Urinary bladder (tissue), 4 donors: Measurements from ENCODE around the gene OR4E2. TPM values are rescaled to one million over a fixed set of nuclear protein-coding genes. Genes with fewer than 3 reads are reported as not detected.
"Not testable (repeated sequence)": the region's sequence is repeated elsewhere in the genome, so short reads cannot be mapped to it uniquely, and the experiment has no call there.

Source experiments
- DNase-seq: peaks from one replicate; pipeline ENCODE4 v3.0.0-alpha.2; 2015; ENCODE audit errors: extremely low spot score
- H3K27ac ChIP-seq: one replicate; pipeline ENCODE4 v1.5.1; 2013; ENCODE audit warnings: low read depth, mild to moderate bottlenecking, moderate library complexity
- H3K36me3 ChIP-seq: one replicate; pipeline ENCODE4 v1.6.1; 2013; ENCODE audit warnings: mild to moderate bottlenecking, moderate library complexity; ENCODE audit not compliant: insufficient read depth
- H3K4me1 ChIP-seq: one replicate; pipeline ENCODE4 v1.6.1; 2013; ENCODE audit warnings: mild to moderate bottlenecking, moderate library complexity; ENCODE audit not compliant: insufficient read depth
- H3K4me3 ChIP-seq: one replicate; pipeline ENCODE4 v1.5.1; 2013; ENCODE audit warnings: low read depth, low read length
- WGBS: extraction: QIAGEN DNeasy Blood & Tissue Kit; methylation state at CpG from one replicate; pipeline ENCODE4 v1.1.7; 2013; 5-methylcytosine and 5-hydroxymethylcytosine counted together
- polyA plus RNA-seq: library from polyadenylated mRNA; stranded (reverse); fragments of 200-250 nt; gene quantifications from one replicate; pipeline ENCODE4 v1.2.3, GENCODE V29; 2013
- total RNA-seq: library from RNA; depleted of rRNA; stranded (reverse); fragments of >200 nt; gene quantifications from one replicate; pipeline ENCODE4 v1.2.3, GENCODE V29; 2014
- donor health status: healthy with polysubstance abuse.
- donor health status: healthy.

Gene OR4E2
- total and polyA plus RNA-seq, 2 donors, result not detected

DNA sequence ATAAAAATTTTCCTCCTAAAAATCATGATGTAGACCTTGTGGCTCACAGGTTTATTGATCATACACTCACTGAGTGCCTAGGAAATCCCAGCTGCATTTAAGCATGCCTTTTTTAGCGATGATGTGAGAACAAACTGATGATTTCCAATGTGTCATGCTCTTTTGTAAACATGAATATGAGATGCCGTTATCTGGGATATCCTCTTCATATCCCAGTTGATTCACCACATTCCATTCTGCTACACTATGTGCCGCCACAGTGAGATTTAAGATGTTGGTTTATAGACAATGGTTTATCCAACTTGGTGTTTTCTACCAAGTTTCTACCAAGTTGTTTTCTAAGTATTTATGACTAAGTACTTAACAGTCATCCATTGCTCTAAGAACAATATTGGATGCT is 14.7 kb downstream of the OR4E2 start:
- no peak overlapping the region for H3K4me3 ChIP-seq
- WGBS, result 52% methylated on average over 3 of the region's 3 CpGs
- no peak overlapping the region for H3K27ac ChIP-seq
- DNase-seq, result no peak
- H3K4me1 ChIP-seq, result no peaks in the 10 kb centered on the region
- no peaks in the 10 kb centered on the region for H3K36me3 ChIP-seq

DNA sequence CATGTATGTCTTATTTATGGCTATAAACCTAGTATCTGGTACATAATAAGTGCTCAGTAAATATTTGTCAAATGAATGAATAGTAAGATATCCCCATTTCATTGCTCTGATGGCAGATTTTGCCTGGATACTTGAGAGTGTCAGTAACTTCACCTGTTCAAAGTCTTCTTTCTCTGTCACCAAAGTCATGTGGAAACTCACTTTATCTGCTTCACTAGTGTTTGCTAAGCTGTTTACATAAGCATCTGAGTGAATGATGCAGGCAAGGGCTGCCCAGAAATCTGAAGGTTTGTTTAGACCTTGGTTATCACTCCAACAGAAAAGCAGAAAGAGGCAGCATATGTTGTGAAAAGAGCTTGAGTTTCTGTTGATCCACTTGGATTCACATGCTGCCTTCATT is 15.6 kb downstream of the OR4E2 start:
- DNase-seq, result no peak
- Histone ChIP-seq H3K4me1 (no peaks in the 10 kb centered on the region), H3K36me3 (no peaks in the 10 kb centered on the region), H3K27ac (no peak overlapping the region), H3K4me3 (no peak overlapping the region)

DNA sequence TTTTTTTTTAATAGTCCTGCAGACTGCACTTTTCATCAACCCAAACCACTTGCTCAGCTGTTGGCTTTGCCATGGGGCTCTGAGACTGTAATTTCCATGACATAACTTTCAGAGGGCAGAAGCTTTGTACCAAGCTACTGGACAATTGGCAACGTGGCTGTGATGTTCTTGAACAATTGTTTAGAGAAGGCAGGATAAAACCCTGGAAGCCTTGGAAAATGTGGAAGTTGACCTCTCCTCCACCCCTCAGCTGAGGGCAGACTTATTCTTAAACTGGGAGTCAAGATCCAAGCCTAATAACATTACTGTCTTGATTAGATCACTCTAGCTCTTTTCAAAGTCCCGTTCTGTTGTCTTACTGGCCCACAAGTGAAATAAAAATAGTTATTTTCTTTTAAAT is 17.7 kb downstream of the OR4E2 start:
- no peaks in the 10 kb centered on the region for H3K36me3 ChIP-seq
- 44% methylated on average over 2 of the region's 2 CpGs for WGBS
- H3K4me3 ChIP-seq, result no peak overlapping the region
- no peak for DNase-seq
- H3K27ac ChIP-seq, result no peak overlapping the region
- H3K4me1 ChIP-seq, result no peaks in the 10 kb centered on the region

DNA sequence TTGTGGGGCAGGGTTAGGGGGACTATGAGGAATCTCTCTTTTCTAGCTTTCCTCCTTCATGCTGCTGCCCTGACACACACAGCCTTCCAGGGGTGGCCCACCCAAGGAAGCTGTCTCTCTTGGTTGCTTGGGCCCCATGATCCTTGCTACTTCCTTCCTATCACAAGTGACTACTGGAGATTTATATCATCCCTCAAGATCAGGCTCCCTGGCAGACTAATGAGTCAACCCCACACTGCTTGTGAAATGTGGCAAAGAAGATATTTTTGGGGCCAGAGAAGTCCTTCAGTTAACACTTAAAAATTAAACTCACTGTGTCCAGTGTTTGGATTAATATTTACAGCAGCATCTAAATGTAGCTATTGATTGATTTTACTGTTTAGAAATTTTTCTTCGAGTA is 18.5 kb downstream of the OR4E2 start:
- no peaks in the 10 kb centered on the region for H3K4me1 ChIP-seq
- WGBS, result 76% methylated on average over 1 of the region's 1 CpG
- H3K27ac ChIP-seq, result no peak overlapping the region
- no peak for DNase-seq
- no peak overlapping the region for H3K4me3 ChIP-seq
- no peaks in the 10 kb centered on the region for H3K36me3 ChIP-seq

- no peak for DNase-seq
- Histone ChIP-seq H3K4me3 (no peak within 1 kb of the TSS), H3K4me1 (no peaks in the 10 kb centered on the region), H3K27ac (no peak within 1 kb of the TSS), H3K36me3 (no peaks in the 10 kb centered on the region)
- 90% methylated on average over 1 of the region's 1 CpG for WGBS
These were observed 20.1 kb downstream of the OR4E2 start, which contains the start of gene OR4E1 for GRCh38 chr14:21673718-21674117. TSS of gene OR4E1 (minus strand) at chr14:21673818. CDS start at chr14:21670935, 2,883 bp downstream.

DNA sequence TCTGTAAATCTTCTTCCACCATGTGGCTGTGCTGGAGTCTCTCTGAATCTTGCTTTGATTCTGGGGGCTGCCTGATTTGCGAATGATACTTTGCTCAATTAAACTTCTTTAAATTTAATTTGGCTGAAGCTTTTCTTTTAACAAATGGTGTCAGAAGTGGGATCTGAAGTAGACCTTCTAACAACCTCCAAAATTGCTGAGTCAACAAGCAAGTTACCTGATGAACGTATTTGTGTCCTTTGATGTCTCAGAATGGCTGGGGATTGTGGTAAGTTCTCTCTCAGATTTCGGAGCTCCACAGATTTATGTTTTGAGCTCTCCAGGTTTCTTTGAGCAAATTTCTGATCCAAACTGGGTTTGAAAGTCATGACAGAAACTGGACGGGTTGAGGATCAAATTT is 21.9 kb downstream of the OR4E2 start:
- H3K4me1 ChIP-seq, result no peaks in the 10 kb centered on the region
- H3K4me3 ChIP-seq, result no peak overlapping the region
- DNase-seq, result no peak
- WGBS, result 75% methylated on average over 4 of the region's 4 CpGs
- H3K27ac ChIP-seq, result no peak overlapping the region
- no peaks in the 10 kb centered on the region for H3K36me3 ChIP-seq

- 75% methylated on average over 2 of the region's 2 CpGs for WGBS
- H3K4me1 ChIP-seq, result no peaks in the 10 kb centered on the region
These were observed 26.4 kb downstream of the OR4E2 start for GRCh38 chr14:21680072-21680471.

GRCh38 chr14:21686468-21686867 is 32.8 kb downstream of the OR4E2 start:
- H3K27ac ChIP-seq, result no peak overlapping the region
- H3K4me1 ChIP-seq, result no peaks in the 10 kb centered on the region
- no peaks in the 10 kb centered on the region for H3K36me3 ChIP-seq
- DNase-seq, result no peak
- no peak overlapping the region for H3K4me3 ChIP-seq
- WGBS, result 84% methylated on average over 2 of the region's 2 CpGs

More at GRCh38 chr14:21680072-21680471, 26.4 kb downstream of the OR4E2 start:
- Histone ChIP-seq H3K4me3 (no peak overlapping the region), H3K36me3 (no peaks in the 10 kb centered on the region), H3K27ac (no peak overlapping the region)
- no peak for DNase-seq

GRCh38 chr14:21694425-21694824 is 40.8 kb downstream of the OR4E2 start:
- H3K36me3 ChIP-seq, result no peaks in the 10 kb centered on the region
- H3K27ac ChIP-seq, result no peak overlapping the region
- H3K4me1 ChIP-seq, result no peaks in the 10 kb centered on the region
- no peak for DNase-seq
- no peak overlapping the region for H3K4me3 ChIP-seq

DNA sequence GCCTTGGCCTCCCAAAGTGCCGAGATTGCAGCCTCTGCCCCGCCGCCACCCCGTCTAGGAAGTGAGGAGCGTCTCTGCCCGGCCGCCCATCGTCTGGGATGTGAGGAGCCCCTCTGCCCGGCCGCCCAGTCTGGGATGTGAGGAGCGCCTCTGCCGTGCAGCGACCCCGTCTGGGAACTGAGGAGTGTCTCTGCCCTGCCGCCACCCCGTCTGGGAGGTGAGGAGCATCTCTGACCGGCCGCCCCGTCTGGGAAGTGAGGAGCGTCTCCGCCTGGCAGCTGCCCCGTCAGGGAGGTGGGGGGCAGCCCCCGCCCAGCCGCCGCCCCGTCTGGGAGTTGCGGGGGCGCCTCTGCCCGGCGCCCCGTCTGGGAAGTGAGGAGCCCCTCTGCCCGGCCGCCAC is 44.0 kb downstream of the OR4E2 start:
- not testable (repeated sequence) for DNase-seq
- WGBS, result 95% methylated on average over 33 of the region's 33 CpGs

DNA sequence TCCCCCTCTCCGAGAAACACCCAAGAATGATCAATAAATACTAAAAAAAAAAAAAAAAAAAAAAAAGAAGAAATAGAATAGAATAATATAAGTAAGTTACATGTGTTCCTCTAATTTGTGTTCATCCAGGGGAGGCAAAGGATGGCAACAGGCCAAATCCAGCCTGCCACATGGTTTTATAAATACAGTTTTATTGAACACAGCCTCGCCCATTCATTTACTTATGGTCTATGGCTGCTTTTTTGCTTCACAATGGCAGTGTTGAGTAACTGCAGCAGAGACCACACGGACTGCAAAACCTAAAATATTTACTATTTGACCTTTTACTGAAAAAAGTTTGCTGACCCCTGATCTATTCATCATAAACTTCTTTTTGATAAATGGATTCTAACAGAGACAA is 44.9 kb downstream of the OR4E2 start:
- H3K4me1 ChIP-seq, H3K36me3 ChIP-seq, DNase-seq, H3K4me3 ChIP-seq, H3K27ac ChIP-seq: not testable (repeated sequence)
- 30% methylated on average over 2 of the region's 3 CpGs for WGBS

More for the DNA sequence above, 44.0 kb downstream of the OR4E2 start:
- not testable (repeated sequence) for H3K27ac ChIP-seq, H3K4me3 ChIP-seq, H3K4me1 ChIP-seq, H3K36me3 ChIP-seq

GRCh38 chr14:21699551-21699950 is 45.9 kb downstream of the OR4E2 start:
- no peak for DNase-seq

GRCh38 chr14:21702316-21702715 is 48.7 kb downstream of the OR4E2 start:
- 68% methylated on average over 2 of the region's 2 CpGs for WGBS
- no peak overlapping the region for H3K4me3 ChIP-seq

More at GRCh38 chr14:21699551-21699950, 45.9 kb downstream of the OR4E2 start:
- H3K4me1 ChIP-seq, result no peaks in the 10 kb centered on the region
- WGBS, result 76% methylated on average over 2 of the region's 2 CpGs
- H3K4me3 ChIP-seq, result no peak overlapping the region
- no peaks in the 10 kb centered on the region for H3K36me3 ChIP-seq
- H3K27ac ChIP-seq, result no peak overlapping the region

GRCh38 chr14:21703357-21704326 is 50.0 kb downstream of the OR4E2 start:
- H3K36me3 ChIP-seq, result no peaks in the 10 kb centered on the region
- H3K27ac ChIP-seq, result no peak overlapping the region
- WGBS, result 48% methylated on average over 2 of the region's 2 CpGs
- no peak for DNase-seq
- no peaks in the 10 kb centered on the region for H3K4me1 ChIP-seq
- H3K4me3 ChIP-seq, result no peak overlapping the region

More at GRCh38 chr14:21702316-21702715, 48.7 kb downstream of the OR4E2 start:
- no peak for DNase-seq
- H3K4me1 ChIP-seq, result no peaks in the 10 kb centered on the region
- H3K36me3 ChIP-seq, result no peaks in the 10 kb centered on the region
- H3K27ac ChIP-seq, result no peak overlapping the region
